GM18499 (cell line): ENCODE results near the gene CYB5R3.
"Not testable (repeated sequence)": the region's sequence is repeated elsewhere in the genome, so short reads cannot be mapped to it uniquely, and the experiment has no call there.

Experiments used
- ATAC-seq: cut with Tn5 transposase; IDR thresholded peaks from one replicate; pipeline ENCODE4 v1.9.1; 2021; ENCODE audit warnings: moderate number of reproducible peaks; ENCODE audit not compliant: insufficient read depth, unreplicated experiment

CYB5R3 gene

GRCh38 chr22:42679691-42680090 is 30.5 kb upstream of the CYB5R3 start:
- ATAC-seq, result no peak

- no peak for ATAC-seq
Observed at GRCh38 chr22:42678894-42679293, 29.7 kb upstream of the CYB5R3 start.

- ATAC-seq, result not testable (repeated sequence)
Observed at GRCh38 chr22:42677936-42678335, 28.7 kb upstream of the CYB5R3 start.

GRCh38 chr22:42676059-42676607 is 26.9 kb upstream of the CYB5R3 start:
- no peak for ATAC-seq

- ATAC-seq, result no peak
Observed at GRCh38 chr22:42673898-42674401, 24.8 kb upstream of the CYB5R3 start.

- ATAC-seq, result not testable (repeated sequence)
Observed at GRCh38 chr22:42673071-42673470, 23.9 kb upstream of the CYB5R3 start.

- no peak for ATAC-seq
Observed at GRCh38 chr22:42670921-42671709, 21.9 kb upstream of the CYB5R3 start.

DNA sequence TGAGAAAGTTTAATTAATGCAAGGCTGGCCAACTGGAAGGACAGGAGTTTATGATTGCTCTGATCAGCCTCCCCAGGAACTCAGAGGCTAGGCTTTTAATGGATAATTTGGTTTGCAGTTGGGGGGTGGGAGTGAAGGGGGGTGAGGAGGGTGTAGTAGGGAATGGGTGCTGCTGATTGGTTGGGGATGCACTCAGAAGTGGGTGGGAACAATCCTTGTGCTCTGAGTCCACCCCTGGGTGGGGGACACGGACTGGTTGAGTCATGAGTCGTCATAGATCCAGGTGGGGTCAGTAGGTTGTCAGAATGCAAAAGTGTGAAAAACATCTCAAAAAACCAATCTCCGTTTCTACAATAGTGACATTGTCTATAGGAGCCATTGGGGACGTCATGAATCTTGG is 20.9 kb upstream of the CYB5R3 start:
- no peak for ATAC-seq

- ATAC-seq, result not testable (repeated sequence)
Observed at GRCh38 chr22:42666393-42666792, 17.2 kb upstream of the CYB5R3 start.

GRCh38 chr22:42664976-42665831 is 16.0 kb upstream of the CYB5R3 start:
- ATAC-seq, result no peak

GRCh38 chr22:42661985-42662831 is 13.0 kb upstream of the CYB5R3 start:
- ATAC-seq, result no peak

DNA sequence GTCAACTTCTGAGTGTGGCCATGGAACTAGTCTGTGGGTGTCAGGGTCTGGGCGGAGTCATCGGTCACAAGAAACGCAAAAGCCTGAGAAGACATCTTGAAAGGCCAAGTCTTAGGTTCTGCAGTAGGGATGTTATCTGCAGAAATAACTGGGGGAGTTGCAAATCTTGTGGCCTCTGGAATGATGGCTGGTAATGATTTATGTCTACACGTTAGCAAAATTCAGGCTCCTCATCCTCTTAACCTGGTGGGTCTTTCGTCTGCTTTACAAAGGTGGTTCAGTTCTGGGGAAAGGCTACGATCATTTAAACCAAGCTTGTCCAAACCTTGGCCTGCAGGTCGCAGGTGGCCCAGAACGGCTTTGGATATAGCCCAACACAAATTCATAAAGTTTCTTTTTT is 7.4 kb upstream of the CYB5R3 start:
- no peak for ATAC-seq

GRCh38 chr22:42655693-42656092 is 6.5 kb upstream of the CYB5R3 start:
- ATAC-seq, result no peak

- no peak for ATAC-seq
Observed at GRCh38 chr22:42654436-42655073, 5.4 kb upstream of the CYB5R3 start.

DNA sequence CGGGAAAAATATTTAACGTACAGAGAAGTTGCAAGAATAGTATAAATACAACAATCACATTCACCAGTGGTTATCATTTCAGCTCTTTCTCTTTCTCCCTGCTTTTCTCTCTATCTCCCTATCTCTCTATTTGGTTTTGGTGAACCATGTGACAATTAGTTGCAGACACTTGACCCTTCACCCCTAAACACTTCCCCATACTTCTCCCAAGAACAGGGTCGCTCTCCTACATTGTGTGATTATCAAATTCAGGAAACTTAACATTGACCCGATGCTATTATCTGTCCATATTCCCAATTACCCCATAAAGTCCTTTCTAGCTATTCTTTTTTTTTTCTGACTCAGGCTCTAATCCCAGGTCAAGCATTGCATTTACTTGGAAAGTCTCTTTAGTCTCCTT is 4.8 kb upstream of the CYB5R3 start:
- no peak for ATAC-seq

DNA sequence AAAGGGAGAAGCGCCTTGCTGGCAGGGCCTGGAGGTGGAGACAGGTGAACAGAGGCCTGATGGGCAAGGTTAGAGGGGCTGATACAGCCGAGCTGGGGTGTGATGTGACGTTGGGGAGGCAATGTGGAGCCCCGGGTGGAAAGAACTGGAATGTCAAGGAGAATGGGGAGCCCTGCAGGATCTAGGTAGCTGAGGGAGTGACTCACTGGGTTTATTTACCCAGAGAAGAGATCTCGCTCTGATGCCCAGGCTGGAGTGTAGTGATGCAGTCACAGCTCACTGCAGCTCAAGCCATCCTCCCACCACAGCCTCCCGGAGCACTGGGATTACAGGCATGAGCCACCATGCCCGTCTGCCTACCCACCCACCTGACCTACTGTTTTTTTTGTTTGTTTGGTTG is 1.9 kb upstream of the CYB5R3 start:
- no peak for ATAC-seq

DNA sequence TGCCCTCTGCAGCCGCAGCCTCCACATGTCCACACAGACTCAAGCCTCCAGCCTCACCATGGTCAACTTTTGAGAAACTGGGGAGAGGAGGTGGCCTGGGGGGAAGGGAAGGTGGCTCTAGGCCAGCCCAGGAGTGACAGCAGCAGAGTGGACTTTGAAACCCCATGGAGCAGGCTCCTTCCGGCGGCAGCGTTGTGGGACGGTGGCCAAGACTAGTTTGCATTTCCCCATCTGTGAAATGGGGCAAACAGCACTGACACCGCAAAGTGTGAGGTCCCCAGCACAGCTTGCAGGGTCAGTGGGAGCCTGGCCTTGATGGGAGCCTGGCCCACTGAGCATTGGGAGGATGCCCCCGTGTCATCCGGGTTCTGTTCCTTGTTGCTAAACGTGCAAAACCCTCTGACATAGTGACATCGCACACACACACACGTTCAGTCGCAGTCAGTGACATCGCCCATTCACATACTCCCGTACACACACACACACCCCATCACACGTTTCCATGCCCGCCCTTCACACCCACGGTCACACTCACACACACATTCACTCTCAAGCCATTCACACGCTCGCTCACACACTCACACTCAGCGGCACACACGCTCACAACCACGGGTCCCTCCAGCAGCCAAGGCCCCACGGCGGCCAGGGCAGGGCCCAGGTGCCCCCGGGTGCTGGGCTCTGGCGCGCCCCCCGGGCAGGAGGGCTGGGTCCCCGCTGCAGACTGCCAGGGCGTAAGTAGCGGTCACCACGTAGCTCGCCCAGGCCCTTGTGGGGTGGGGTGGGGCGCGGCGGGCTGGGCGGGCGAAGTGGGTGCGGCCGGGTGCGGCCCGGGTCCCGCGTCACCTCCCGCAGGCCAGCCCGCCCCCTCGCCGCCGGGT is 585 bp downstream of the CYB5R3 start:
- ATAC-seq, result no peak

- ATAC-seq, result no peak
Observed at GRCh38 chr22:42648017-42648367, 1.2 kb downstream of the CYB5R3 start.
